Hematopoietic multipotent progenitor cell treated with erythropoietin and hydrocortisone succinate and interleukin-3 and kit ligand, for 4 days (in vitro differentiated cells): ENCODE data around the gene TINAGL1.
A peak's percentile ranks its signal among the peaks of the same experiment; 100 is the strongest.

Source experiments
- DNase-seq: peaks from one replicate; pipeline ENCODE4 v3.0.0-alpha.2; 2015

Gene TINAGL1

GRCh38 chr1:31576201-31576669 is at the start of gene TINAGL1:
Gene TINAGL1 (plus strand): TSS chr1:31576515. CDS start chr1:31577149, 634 bp downstream.
- DNase-seq = peak; percentile 54

GRCh38 chr1:31529999-31530684 is 46.2 kb upstream of the TINAGL1 start:
- DNase-seq = no peak

GRCh38 chr1:31531177-31531999 is 44.9 kb upstream of the TINAGL1 start:
- no peak for DNase-seq

GRCh38 chr1:31532173-31532572 is 44.1 kb upstream of the TINAGL1 start:
- no peak for DNase-seq

- no peak for DNase-seq
Measured at GRCh38 chr1:31535561-31535960, 40.8 kb upstream of the TINAGL1 start.

GRCh38 chr1:31539329-31539728 is 37.0 kb upstream of the TINAGL1 start:
- no peak for DNase-seq

GRCh38 chr1:31541194-31541593 is 35.1 kb upstream of the TINAGL1 start:
- no peak for DNase-seq

GRCh38 chr1:31545927-31546540 is 30.3 kb upstream of the TINAGL1 start:
- no peak for DNase-seq

GRCh38 chr1:31548534-31548906 is 27.8 kb upstream of the TINAGL1 start:
- no peak for DNase-seq

GRCh38 chr1:31548907-31549808 is 27.2 kb upstream of the TINAGL1 start:
- peak; percentile 95 for DNase-seq

GRCh38 chr1:31549809-31550620 is 26.3 kb upstream of the TINAGL1 start:
- no peak for DNase-seq

- DNase-seq = no peak
Measured at GRCh38 chr1:31551208-31551607, 25.1 kb upstream of the TINAGL1 start.

- DNase-seq = no peak
Measured at GRCh38 chr1:31552489-31552888, 23.8 kb upstream of the TINAGL1 start.

- DNase-seq = no peak
Measured at GRCh38 chr1:31556481-31557006, 19.8 kb upstream of the TINAGL1 start.

GRCh38 chr1:31559715-31560114 is 16.6 kb upstream of the TINAGL1 start:
- DNase-seq = no peak

GRCh38 chr1:31560394-31560793 is 15.9 kb upstream of the TINAGL1 start:
- no peak for DNase-seq

GRCh38 chr1:31562707-31563360 is 13.5 kb upstream of the TINAGL1 start:
- no peak for DNase-seq

GRCh38 chr1:31564606-31564989 is 11.7 kb upstream of the TINAGL1 start:
- DNase-seq = no peak

- DNase-seq = no peak
Measured at GRCh38 chr1:31567956-31568570, 8.3 kb upstream of the TINAGL1 start.

- DNase-seq = no peak
Measured at GRCh38 chr1:31568895-31569595, 7.3 kb upstream of the TINAGL1 start.
